ENCODE data around the gene LRMDA.
"Not testable (repeated sequence)": the region's sequence is repeated elsewhere in the genome, so short reads cannot be mapped to it uniquely, and the experiment has no call there.

LRMDA gene

GRCh38 chr10:75743291-75743778 is 311.9 kb downstream of the LRMDA start:
- DNase-seq (ENCODE audit: low read depth): no peak
- TF ChIP-seq CTCF (conservative IDR thresholded peaks at IDR 0.05; ENCODE audit: low read depth, low read length): no peak
- no peak overlapping the region for H3K4me3 ChIP-seq (ENCODE audit: low read length)

GRCh38 chr10:75744261-75744660 is 312.8 kb downstream of the LRMDA start:
- no peak for DNase-seq (ENCODE audit: low read depth)
- H3K4me3 ChIP-seq (ENCODE audit: low read length): no peak overlapping the region
- no peak for TF ChIP-seq CTCF (conservative IDR thresholded peaks at IDR 0.05; ENCODE audit: low read depth, low read length)

- DNase-seq (ENCODE audit: low read depth): no peak
- no peak overlapping the region for H3K4me3 ChIP-seq (ENCODE audit: low read length)
- TF ChIP-seq CTCF (conservative IDR thresholded peaks at IDR 0.05; ENCODE audit: low read depth, low read length): no peak
Measured at GRCh38 chr10:75746356-75746755, 314.9 kb downstream of the LRMDA start.

GRCh38 chr10:75750093-75750875 is 318.9 kb downstream of the LRMDA start:
- not testable (repeated sequence) for DNase-seq (ENCODE audit: low read depth); H3K4me3 ChIP-seq (ENCODE audit: low read length)

GRCh38 chr10:75751232-75751631 is 319.8 kb downstream of the LRMDA start:
- no peak overlapping the region for H3K4me3 ChIP-seq (ENCODE audit: low read length)
- no peak for DNase-seq (ENCODE audit: low read depth)
- no peak for TF ChIP-seq CTCF (conservative IDR thresholded peaks at IDR 0.05; ENCODE audit: low read depth, low read length)

- H3K4me3 ChIP-seq (ENCODE audit: low read length): no peak overlapping the region
- DNase-seq (ENCODE audit: low read depth): no peak
- TF ChIP-seq CTCF (conservative IDR thresholded peaks at IDR 0.05; ENCODE audit: low read depth, low read length): no peak
Measured at GRCh38 chr10:75753621-75754020, 322.2 kb downstream of the LRMDA start.

- DNase-seq (ENCODE audit: low read depth): no peak
- no peak overlapping the region for H3K4me3 ChIP-seq (ENCODE audit: low read length)
- TF ChIP-seq CTCF (conservative IDR thresholded peaks at IDR 0.05; ENCODE audit: low read depth, low read length): no peak
Measured at GRCh38 chr10:75754096-75754831, 322.8 kb downstream of the LRMDA start.
